CD14-positive monocyte (primary cell): ENCODE results near the gene WARS2. TPM values are rescaled to one million over a fixed set of nuclear protein-coding genes. Genes with fewer than 3 reads are reported as not detected.

Experiments
- DNase-seq, 3 donors: peaks; one replicate each; pipeline ENCODE4 v3.0.0-alpha.2; 2011 to 2022
- H2AFZ ChIP-seq: 2 replicates; pipeline ENCODE4 v1.6.0; 2012; ENCODE audit warnings: mild to moderate bottlenecking, low read depth, low read length, inconsistent platforms; ENCODE audit not compliant: insufficient read depth, poor library complexity, severe bottlenecking
- H3K27ac ChIP-seq, 2 donors: 1 replicate in 1 of 2; 2 replicates in 1 of 2; pipeline ENCODE4 v1.5.1; 2012 to 2013; ENCODE audit warnings: low read length in 2 of 2, control low read depth in 1 of 2, inconsistent platforms in 1 of 2, low read depth in 1 of 2, mild to moderate bottlenecking in 1 of 2
- H3K27me3 ChIP-seq, 2 donors: one replicate each; pipeline versions ENCODE4 v1.6.0 to v1.6.1; 2011 to 2013; ENCODE audit warnings: low read length in 2 of 2; ENCODE audit not compliant: control insufficient read depth in 2 of 2, insufficient read depth in 2 of 2
- H3K36me3 ChIP-seq, 2 donors: replicated peaks in 1 of 2; 1 replicate in 1 of 2; 2 replicates in 1 of 2; pipeline versions ENCODE4 v1.5.1 to v1.6.1; 2012 to 2013; ENCODE audit warnings: low read length in 2 of 2, control low read depth in 1 of 2, inconsistent platforms in 1 of 2, mild to moderate bottlenecking in 1 of 2; ENCODE audit not compliant: insufficient read depth in 2 of 2, control insufficient read depth in 1 of 2
- H3K4me1 ChIP-seq, 2 donors: 1 replicate in 1 of 2; 2 replicates in 1 of 2; pipeline versions ENCODE4 v1.5.1 to v1.6.1; 2012 to 2013; ENCODE audit warnings: low read length in 2 of 2, control low read depth in 1 of 2, inconsistent platforms in 1 of 2, mild to moderate bottlenecking in 1 of 2, moderate library complexity in 1 of 2; ENCODE audit not compliant: insufficient read depth in 2 of 2, control insufficient read depth in 1 of 2
- H3K4me2 ChIP-seq: replicated peaks from 2 replicates; pipeline ENCODE3; 2012; ENCODE audit warnings: low read length, moderate library complexity, mild to moderate bottlenecking; ENCODE audit not compliant: poor library complexity, severe bottlenecking; ENCODE audit errors: extremely low read depth
- H3K4me3 ChIP-seq, 3 experiments: fragments of 200-600 bp in 1 of 3; sonication (generic) in 1 of 3; replicated peaks in 1 of 3; 1 replicate in 2 of 3; 2 replicates in 1 of 3; pipeline ENCODE4 v1.5.1; 2011 to 2013; ENCODE audit warnings: low read length in 3 of 3, mild to moderate bottlenecking in 3 of 3, control low read depth in 2 of 3, low read depth in 2 of 3, inconsistent platforms in 1 of 3, moderate library complexity in 1 of 3
- H3K79me2 ChIP-seq: 2 replicates; pipeline ENCODE4 v1.6.0; 2012; ENCODE audit warnings: mild to moderate bottlenecking, control low read depth, inconsistent platforms, low read length, moderate library complexity; ENCODE audit not compliant: insufficient read depth
- H3K9ac ChIP-seq: 2 replicates; pipeline ENCODE4 v1.6.0; 2017; ENCODE audit warnings: low read length, mild to moderate bottlenecking; ENCODE audit not compliant: insufficient read depth, poor library complexity, severe bottlenecking
- H3K9me3 ChIP-seq, 2 donors: replicated peaks in 1 of 2; 1 replicate in 1 of 2; 2 replicates in 1 of 2; pipeline versions ENCODE4 v1.5.1 to v1.6.1; 2012 to 2013; ENCODE audit warnings: low read length in 2 of 2, control low read depth in 1 of 2; ENCODE audit not compliant: control insufficient read depth in 1 of 2, insufficient read depth in 1 of 2
- H4K20me1 ChIP-seq: 2 replicates; pipeline ENCODE4 v1.6.0; 2012; ENCODE audit warnings: mild to moderate bottlenecking, low read length, control low read depth, moderate library complexity; ENCODE audit not compliant: insufficient read depth
- H3K27ac Mint-ChIP-seq, 7 donors: one replicate each; pipeline ENCODE4 v1.8.0; 2020; ENCODE audit warnings: mild to moderate bottlenecking in 7 of 7, mixed read lengths in 7 of 7, moderate library complexity in 6 of 7, inconsistent platforms in 2 of 7
- H3K27me3 Mint-ChIP-seq, 3 donors: one replicate each; pipeline ENCODE4 v1.8.0; 2021 to 2022; ENCODE audit warnings: low read depth in 3 of 3, mild to moderate bottlenecking in 3 of 3, mixed read lengths in 3 of 3, moderate library complexity in 3 of 3, inconsistent platforms in 1 of 3
- H3K36me3 Mint-ChIP-seq, 2 donors: one replicate each; pipeline ENCODE4 v1.8.0; 2020; ENCODE audit warnings: mixed read lengths in 2 of 2, inconsistent platforms in 1 of 2, mild to moderate bottlenecking in 1 of 2
- H3K4me1 Mint-ChIP-seq: one replicate; pipeline ENCODE4 v1.8.0; 2020; ENCODE audit warnings: mild to moderate bottlenecking, mixed read lengths
- H3K4me3 Mint-ChIP-seq, 2 donors: one replicate each; pipeline ENCODE4 v1.8.0; 2020; ENCODE audit warnings: mild to moderate bottlenecking in 2 of 2, mixed read lengths in 2 of 2, moderate library complexity in 1 of 2
- H3K9me3 Mint-ChIP-seq, 7 donors: one replicate each; pipeline ENCODE4 v1.8.0; 2020 to 2022; ENCODE audit warnings: mixed read lengths in 7 of 7, mild to moderate bottlenecking in 6 of 7, moderate library complexity in 6 of 7, inconsistent platforms in 2 of 7
- CTCF ChIP-seq: fragments of 200-600 bp; IDR thresholded peaks from one replicate; pipeline ENCODE4 v1.8.0; 2022; ENCODE audit warnings: antibody characterized with exemption, mild to moderate bottlenecking
- WGBS: methylation state at CpG from one replicate; pipeline ENCODE4 v1.1.5; 2013; ENCODE audit warnings: missing lambda C conversion rate; ENCODE audit not compliant: insufficient coverage; 5-methylcytosine and 5-hydroxymethylcytosine counted together
- intact Hi-C, 2 donors: fragments of 100-400 bp; cut with micrococcal nuclease; formaldehyde crosslinking; loops; one replicate each; pipeline versions ENCODE4 v1.15.0 to v1.15.1; 2023
- polyA plus RNA-seq, 3 donors: library from polyadenylated mRNA; depleted of rRNA in 1 of 3; unstranded in 2 of 3; stranded (reverse) in 1 of 3; fragments of 300-500 nt in 2 of 3; fragments of >200 nt in 1 of 3; fragmentation: Illumina TruSeq in 2 of 3; gene quantifications; 1 replicate in 2 of 3; 2 replicates in 1 of 3; pipeline ENCODE4 v1.2.3, GENCODE V29; 2012 to 2021

WARS2 gene
- polyA plus RNA-seq, 3 donors: 4.6 to 5.1 (median 4.7) TPM

GRCh38 chr1:119099775-119100174 is 40.7 kb downstream of the WARS2 start:
- Mint-ChIP-seq H3K4me3 (no peak overlapping the region), H3K27ac (no peak overlapping the region), H3K4me1 (no peaks in the 10 kb centered on the region), H3K27me3 (peaks cover 0 to 1% (median 0%) of the 10 kb centered on the region in 3 donors), H3K36me3 (no peaks in the 10 kb centered on the region), H3K9me3 (peaks cover 2 to 9% (median 4%) of the 10 kb centered on the region in 7 donors)
- intact Hi-C loops: no loop called here
- Histone ChIP-seq H3K79me2 (no peaks in the 10 kb centered on the region), H4K20me1 (no peaks in the 10 kb centered on the region), H3K4me1 (no peaks in the 10 kb centered on the region), H3K27me3 (no peaks in the 10 kb centered on the region), H3K9me3 (no peaks in the 10 kb centered on the region), H3K27ac (no peak overlapping the region), H3K4me3 (no peak overlapping the region), H3K9ac (no peak overlapping the region), H3K4me2 (no peak overlapping the region), H2AFZ (no peak overlapping the region), H3K36me3 (no peaks in the 10 kb centered on the region)
- DNase-seq: no peak
- no peak for TF ChIP-seq CTCF

GRCh38 chr1:119097380-119097779 is 43.1 kb downstream of the WARS2 start:
- H3K27me3 Mint-ChIP-seq: peaks cover 0 to 1% (median 0%) of the 10 kb centered on the region in 3 donors
- H3K9me3 Mint-ChIP-seq: peaks cover 1 to 9% (median 3%) of the 10 kb centered on the region in 7 donors
- Histone ChIP-seq H3K27me3 (no peaks in the 10 kb centered on the region), H2AFZ (no peak overlapping the region), H3K79me2 (no peaks in the 10 kb centered on the region), H3K36me3 (no peaks in the 10 kb centered on the region), H3K4me2 (no peak overlapping the region), H3K9ac (no peak overlapping the region), H3K9me3 (no peaks in the 10 kb centered on the region), H3K27ac (no peak overlapping the region), H3K4me3 (no peak overlapping the region), H3K4me1 (no peaks in the 10 kb centered on the region), H4K20me1 (no peaks in the 10 kb centered on the region)
- intact Hi-C loops: no loop called here
- no peak overlapping the region for H3K27ac Mint-ChIP-seq
- TF ChIP-seq CTCF: no peak
- DNase-seq: no peak
- no peak overlapping the region for H3K4me3 Mint-ChIP-seq
- no peaks in the 10 kb centered on the region for H3K36me3 Mint-ChIP-seq
- WGBS: no CpG with 5 or more reads among the region's 3 CpGs
- no peaks in the 10 kb centered on the region for H3K4me1 Mint-ChIP-seq
